K562 (cell line): ENCODE data around the gene TAF5L. TPM values are rescaled to one million over a fixed set of nuclear protein-coding genes. Genes with fewer than 3 reads are reported as not detected.

ENCODE experiments used
- ATAC-seq: fragments of 200-7000 bp; cut with Tn5 transposase; 3 replicates; pipeline ENCODE4 v1.9.1; 2020; ENCODE audit warnings: moderate library complexity
- BruUV-seq: library from RNA; stranded (reverse); fragments of 400-500 nt; replicated peaks from 2 replicates; lab custom pipeline; 2021; lab: Mats Ljungman, UMichigan
- CTCF ChIA-PET: fragments of 300-600 bp; formaldehyde crosslinking; extraction: SDS; loops from one replicate; lab custom pipeline; 2021; ENCODE audit warnings: low intra/inter-chr PET ratio; lab: Yijun Ruan, JAX
- POLR2A ChIA-PET: fragments of 300-600, 350-650 bp; sonication (Branson Sonifier 250); formaldehyde crosslinking; extraction: SDS; loops from one replicate; lab custom pipeline; 2021; ENCODE audit warnings: antibody characterized with exemption, inconsistent platforms; lab: Yijun Ruan, JAX
- DNase-seq, 4 experiments: peaks; one replicate each; pipeline versions ENCODE4 v3.0.0 to v3.0.0-alpha.2; 2011 to 2018; ENCODE audit warnings: low spot score in 3 of 4, mixed read lengths in 3 of 4; ENCODE audit errors: extremely low read depth in 1 of 4
- FAIRE-seq: peaks from 2 replicates; lab custom pipeline; 2011; peaks lifted over from hg19 to GRCh38; lab: Jason Lieb, UNC
- H2AFZ ChIP-seq: 2 replicates; pipeline ENCODE4 v1.6.0; 2011; ENCODE audit warnings: low read depth, low read length, control low read depth, inconsistent platforms
- H3K27ac ChIP-seq: fragments of 200-600 bp; 3 replicates; pipeline ENCODE4 v1.8.0; 2011; ENCODE audit warnings: low read depth, mild to moderate bottlenecking, control low read depth, inconsistent platforms, low read length, moderate library complexity, mixed read lengths; ENCODE audit errors: extremely low read depth
- H3K27me3 ChIP-seq, 2 experiments: fragments of 300-600 bp in 1 of 2; 2 replicates in 1 of 2; 3 replicates in 1 of 2; pipeline versions ENCODE4 v1.6.0 to v1.8.0; 2011; ENCODE audit warnings: inconsistent platforms in 2 of 2, low read length in 2 of 2, mild to moderate bottlenecking in 1 of 2, mixed read lengths in 1 of 2, moderate library complexity in 1 of 2; ENCODE audit not compliant: control insufficient read depth in 2 of 2, insufficient read depth in 2 of 2
- H3K36me3 ChIP-seq: fragments of 300-600 bp; 3 replicates; pipeline ENCODE4 v1.8.0; 2011; ENCODE audit warnings: mild to moderate bottlenecking, low read length, inconsistent platforms; ENCODE audit not compliant: control insufficient read depth, insufficient read depth
- H3K4me1 ChIP-seq, 2 experiments: fragments of 200-600 bp in 1 of 2; replicated peaks in 1 of 2; 2 replicates in 1 of 2; 3 replicates in 1 of 2; pipeline versions ENCODE4 v1.5.1 to v1.8.0; 2011; ENCODE audit warnings: inconsistent platforms in 2 of 2, low read length in 2 of 2, mild to moderate bottlenecking in 1 of 2, mixed read lengths in 1 of 2, moderate library complexity in 1 of 2; ENCODE audit not compliant: control insufficient read depth in 2 of 2, insufficient read depth in 2 of 2
- H3K4me2 ChIP-seq: 2 replicates; pipeline ENCODE4 v1.6.1; 2011; ENCODE audit warnings: low read length, control low read depth, inconsistent platforms, mixed read lengths; ENCODE audit not compliant: insufficient read depth
- H3K4me3 ChIP-seq: fragments of 200-600 bp; sonication (generic), shearing (Covaris generic); 2 replicates; pipeline ENCODE4 v1.5.1; 2016; ENCODE audit warnings: control low read depth, inconsistent platforms
- H3K79me2 ChIP-seq: fragments of 200-600 bp; 3 replicates; pipeline ENCODE4 v1.8.0; 2011; ENCODE audit warnings: low read length, inconsistent platforms; ENCODE audit not compliant: control insufficient read depth, insufficient read depth
- H3K9ac ChIP-seq, 2 experiments: 2 replicates each; pipeline versions ENCODE4 v1.6.0 to v1.6.1; 2011; ENCODE audit warnings: low read depth in 2 of 2, low read length in 2 of 2, control low read depth in 1 of 2, inconsistent platforms in 1 of 2, mild to moderate bottlenecking in 1 of 2, mixed read lengths in 1 of 2; ENCODE audit not compliant: insufficient read depth in 1 of 2
- H3K9me1 ChIP-seq: one replicate; pipeline ENCODE4 v1.6.0; 2011; ENCODE audit warnings: inconsistent platforms, mild to moderate bottlenecking, low read length, moderate library complexity; ENCODE audit not compliant: control insufficient read depth, insufficient read depth
- H3K9me3 ChIP-seq: replicated peaks from 2 replicates; pipeline ENCODE4 v1.5.1; 2011; ENCODE audit warnings: low read depth, low read length, inconsistent platforms; ENCODE audit not compliant: control insufficient read depth, insufficient read depth
- H4K20me1 ChIP-seq: replicated peaks from 2 replicates; pipeline ENCODE4 v1.6.1; 2011; ENCODE audit warnings: low read length, inconsistent platforms, mixed read lengths; ENCODE audit not compliant: control insufficient read depth, insufficient read depth
- ESRRA ChIP-seq: fragments of 450-650 bp; IDR thresholded peaks from 2 replicates; pipeline ENCODE4 v1.6.1; 2014; ENCODE audit warnings: low read depth, mild to moderate bottlenecking, moderate library complexity, borderline replicate concordance
- RBM22 ChIP-seq: fragments of 200-400 bp; formaldehyde crosslinking; IDR thresholded peaks from 2 replicates; pipeline ENCODE4 v1.6.1; 2018; ENCODE audit warnings: low read length, low read depth; ENCODE audit not compliant: poor library complexity, severe bottlenecking
- STAG1 ChIP-seq: sonication (generic); formaldehyde crosslinking; IDR thresholded peaks from 2 replicates; pipeline ENCODE4 v1.5.0; 2020; ENCODE audit warnings: missing genetic modification reagents, borderline replicate concordance
- ZNF639 ChIP-seq, 2 experiments: fragments of 200-800 bp in 1 of 2; sonication (Bioruptor generic) in 1 of 2; sonication (generic) in 1 of 2; formaldehyde crosslinking in 1 of 2; IDR thresholded peaks in 1 of 2; conservative IDR thresholded peaks in 1 of 2; 2 replicates each; pipeline versions ENCODE4 v1.5.0 to v1.6.1; 2016 to 2020; ENCODE audit warnings: missing compliant biosample characterization in 1 of 2, missing genetic modification characterization in 1 of 2, missing genetic modification reagents in 1 of 2
- ZSCAN29 ChIP-seq: fragments of 450-650 bp; IDR thresholded peaks from 2 replicates; pipeline ENCODE4 v1.6.1; 2017
- WGBS: fragments of 100-300 bp; shearing (Covaris generic); methylation state at CpG from one replicate; pipeline ENCODE4 v1.1.6; 2016; ENCODE audit warnings: low coverage, mixed read lengths; ENCODE audit not compliant: insufficient coverage; ENCODE audit errors: missing lambda C conversion rate; 5-methylcytosine and 5-hydroxymethylcytosine counted together
- in situ Hi-C: fragments of 300-500 bp; cut with MboI; formaldehyde crosslinking; loops from 4 replicates; pipeline ENCODE4 v1.15.0; 2018; ENCODE audit warnings: inconsistent platforms, mixed read lengths
- intact Hi-C: fragments of 100-400 bp; cut with micrococcal nuclease; formaldehyde crosslinking; loops from 2 replicates; pipeline ENCODE4 v1.14.2; 2022
- polyA plus RNA-seq, 8 experiments: library from polyadenylated mRNA; depleted of rRNA in 4 of 8; stranded (reverse) in 5 of 8; unstranded in 3 of 8; fragments of >200 nt; fragmentation: Nextera tagmentation in 2 of 8; fragmentation: Illumina TruSeq in 1 of 8; extraction: Ambion mirVana in 2 of 8; extraction: Trizol in 1 of 8; gene quantifications; 2 replicates each; pipeline versions ENCODE4 v1.2.1 to v1.2.3, GENCODE V29; 2011 to 2014; ENCODE audit warnings: inconsistent platforms in 1 of 8, missing spikeins in 1 of 8
- total RNA-seq, 7 experiments: library from RNA; depleted of rRNA in 6 of 7; stranded (reverse); fragments of >200 nt in 6 of 7; fragmentation: Illumina TruSeq in 2 of 7; extraction: Trizol in 2 of 7; gene quantifications; 2 replicates each; pipeline versions ENCODE4 v1.2.1 to v1.2.3, GENCODE V29; 2011 to 2021; ENCODE audit warnings: low replicate concordance in 1 of 7

The TAF5L gene
- total and polyA plus RNA-seq, 9 of the 15 experiments (the other 6 are each of a cell fraction or from before 2014, with no cell fraction given) = 2.2 to 34.2 (median 23.3) TPM

GRCh38 chr1:229617351-229618100, 8.4 kb downstream of the TAF5L start (continued):
- no peak for TF ChIP-seq STAG1

- Histone ChIP-seq H3K4me3 (no peak overlapping the region), H3K27ac (no peak overlapping the region), H3K4me1 (peaks cover 0 to 6% of the 10 kb centered on the region in 2 experiments; a peak in 3 of 5 replicates), H3K9me1 (peaks cover 3% of the 10 kb centered on the region), H3K27me3 (no peaks in the 10 kb centered on the region), H3K79me2 (peaks cover 46% of the 10 kb centered on the region), H3K4me2 (no peak overlapping the region), H3K36me3 (peaks cover 54% of the 10 kb centered on the region)
- DNase-seq (no peak), FAIRE-seq (no peak), ATAC-seq (no peak)
- WGBS = 100% methylated on average over 2 of the region's 2 CpGs
- no TSS peak for BruUV-seq
- intact Hi-C loops = no loop called here
- ChIA-PET POLR2A (interaction anchor here (1.3 kb wide), 1 partner anchor 10 kb away, joined by 4 read pairs; no protein-coding TSS in a partner anchor), CTCF (no interaction called here)
- in situ Hi-C loops = no loop called here
- TF ChIP-seq ZSCAN29 = no peak
- no peak for TF ChIP-seq ESRRA
- TF ChIP-seq ZNF639 (CRISPR knock-in tag; conservative IDR thresholded peaks at IDR 0.05 in 1 of 2, IDR thresholded peaks at IDR 0.05 in 1 of 2) = no peak
- no peak for TF ChIP-seq RBM22
- TF ChIP-seq, all 486 proteins: peak for 0
- H2AFZ ChIP-seq = no peak overlapping the region
- peaks cover 6% of the 10 kb centered on the region for H4K20me1 ChIP-seq
- no peaks in the 10 kb centered on the region for H3K9me3 ChIP-seq
- no peak overlapping the region for H3K9ac ChIP-seq
Measured at GRCh38 chr1:229614701-229615100, 11.2 kb downstream of the TAF5L start.
